SJSA1 (cell line): ENCODE data around the gene SH3TC1. TPM values are rescaled to one million over a fixed set of nuclear protein-coding genes. Genes with fewer than 3 reads are reported as not detected.

Experiments
- DNase-seq, 2 experiments: peaks; one replicate each; pipeline ENCODE4 v3.0.0-alpha.2; 2015 to 2020; ENCODE audit warnings: low spot score in 2 of 2, low read depth in 1 of 2
- H3K27ac ChIP-seq: fragments of 250-450 bp; sonication (Bioruptor Pico); 2 replicates; pipeline ENCODE4 v1.5.1; 2020; ENCODE audit warnings: mild to moderate bottlenecking, moderate library complexity
- H3K27me3 ChIP-seq: fragments of 250-450 bp; sonication (Bioruptor Pico); replicated peaks from 2 replicates; pipeline ENCODE4 v1.5.1; 2020; ENCODE audit warnings: mild to moderate bottlenecking, moderate library complexity
- H3K36me3 ChIP-seq: fragments of 250-450 bp; sonication (Bioruptor Pico); 2 replicates; pipeline ENCODE4 v1.5.1; 2020; ENCODE audit warnings: mild to moderate bottlenecking
- H3K4me1 ChIP-seq: fragments of 250-450 bp; sonication (Bioruptor Pico); replicated peaks from 2 replicates; pipeline ENCODE4 v1.6.1; 2021; ENCODE audit warnings: mild to moderate bottlenecking
- H3K4me3 ChIP-seq: fragments of 250-450 bp; sonication (Bioruptor Pico); 2 replicates; pipeline ENCODE4 v1.5.1; 2020; ENCODE audit warnings: mild to moderate bottlenecking
- H3K9me3 ChIP-seq: fragments of 250-450 bp; sonication (Bioruptor Pico); replicated peaks from 2 replicates; pipeline ENCODE4 v1.5.1; 2020; ENCODE audit warnings: mild to moderate bottlenecking
- total RNA-seq: library from RNA; depleted of rRNA; stranded (reverse); fragments of >200 nt; shearing (Covaris generic); gene quantifications from 2 replicates; pipeline ENCODE4 v1.2.3, GENCODE V29; 2014

SH3TC1 gene
- total RNA-seq, 1 experiment from 2014 or later, result 1.4 TPM

- no peak overlapping the region for H3K4me3 ChIP-seq
- peaks cover 16% of the 10 kb centered on the region for H3K4me1 ChIP-seq
These were observed 83.7 kb downstream of the SH3TC1 start for GRCh38 chr4:8282742-8283141.

GRCh38 chr4:8283161-8283560 lies 84.1 kb downstream of the SH3TC1 start:
- H3K27me3 ChIP-seq, result no peaks in the 10 kb centered on the region
- DNase-seq, result no peak
- no peaks in the 10 kb centered on the region for H3K9me3 ChIP-seq
- no peak overlapping the region for H3K4me3 ChIP-seq
- H3K36me3 ChIP-seq, result no peaks in the 10 kb centered on the region
- H3K4me1 ChIP-seq, result peaks cover 12% of the 10 kb centered on the region
- H3K27ac ChIP-seq, result no peak overlapping the region

More at GRCh38 chr4:8282742-8283141, 83.7 kb downstream of the SH3TC1 start:
- Histone ChIP-seq H3K36me3 (no peaks in the 10 kb centered on the region), H3K27ac (no peak overlapping the region), H3K27me3 (no peaks in the 10 kb centered on the region), H3K9me3 (no peaks in the 10 kb centered on the region)
- no peak for DNase-seq

- Histone ChIP-seq H3K4me3 (no peak overlapping the region), H3K27me3 (no peaks in the 10 kb centered on the region), H3K36me3 (no peaks in the 10 kb centered on the region), H3K4me1 (peaks cover 7% of the 10 kb centered on the region), H3K27ac (no peak overlapping the region), H3K9me3 (no peaks in the 10 kb centered on the region)
- DNase-seq, result no peak
These were observed 84.6 kb downstream of the SH3TC1 start for GRCh38 chr4:8283631-8284121.

GRCh38 chr4:8284391-8284790 lies 85.3 kb downstream of the SH3TC1 start:
- DNase-seq, result no peak
- Histone ChIP-seq H3K36me3 (no peaks in the 10 kb centered on the region), H3K9me3 (no peaks in the 10 kb centered on the region), H3K27me3 (no peaks in the 10 kb centered on the region), H3K4me1 (no peaks in the 10 kb centered on the region), H3K27ac (no peak overlapping the region), H3K4me3 (no peak overlapping the region)

- H3K9me3 ChIP-seq, result no peaks in the 10 kb centered on the region
These were observed 86.3 kb downstream of the SH3TC1 start for GRCh38 chr4:8285143-8285975.

GRCh38 chr4:8285976-8286718 lies 87.1 kb downstream of the SH3TC1 start:
- Histone ChIP-seq H3K4me3 (no peak overlapping the region), H3K27ac (no peak overlapping the region), H3K9me3 (no peaks in the 10 kb centered on the region), H3K36me3 (no peaks in the 10 kb centered on the region), H3K27me3 (no peaks in the 10 kb centered on the region), H3K4me1 (no peaks in the 10 kb centered on the region)
- DNase-seq, result no peak

More at GRCh38 chr4:8285143-8285975, 86.3 kb downstream of the SH3TC1 start:
- Histone ChIP-seq H3K4me1 (no peaks in the 10 kb centered on the region), H3K36me3 (no peaks in the 10 kb centered on the region), H3K27me3 (no peaks in the 10 kb centered on the region), H3K27ac (no peak overlapping the region), H3K4me3 (no peak overlapping the region)
- no peak for DNase-seq

- Histone ChIP-seq H3K27ac (no peak overlapping the region), H3K36me3 (no peaks in the 10 kb centered on the region), H3K4me1 (no peaks in the 10 kb centered on the region), H3K27me3 (no peaks in the 10 kb centered on the region), H3K4me3 (no peak overlapping the region), H3K9me3 (no peaks in the 10 kb centered on the region)
- no peak for DNase-seq
These were observed 87.7 kb downstream of the SH3TC1 start for GRCh38 chr4:8286719-8287342.

GRCh38 chr4:8287343-8288280 lies 88.5 kb downstream of the SH3TC1 start:
- Histone ChIP-seq H3K36me3 (no peaks in the 10 kb centered on the region), H3K4me3 (no peak overlapping the region), H3K27ac (no peak overlapping the region), H3K9me3 (no peaks in the 10 kb centered on the region), H3K4me1 (no peaks in the 10 kb centered on the region), H3K27me3 (no peaks in the 10 kb centered on the region)
- no peak for DNase-seq

- Histone ChIP-seq H3K27ac (no peak overlapping the region), H3K4me1 (no peaks in the 10 kb centered on the region), H3K4me3 (no peak overlapping the region), H3K36me3 (no peaks in the 10 kb centered on the region), H3K9me3 (no peaks in the 10 kb centered on the region), H3K27me3 (no peaks in the 10 kb centered on the region)
- no peak for DNase-seq
These were observed 90.2 kb downstream of the SH3TC1 start for GRCh38 chr4:8289151-8289750.

- H3K27ac ChIP-seq, result no peak overlapping the region
- no peak for DNase-seq
- H3K27me3 ChIP-seq, result no peaks in the 10 kb centered on the region
- H3K4me3 ChIP-seq, result no peak overlapping the region
- H3K9me3 ChIP-seq, result no peaks in the 10 kb centered on the region
- H3K36me3 ChIP-seq, result no peaks in the 10 kb centered on the region
- H3K4me1 ChIP-seq, result no peaks in the 10 kb centered on the region
These were observed 91.0 kb downstream of the SH3TC1 start for GRCh38 chr4:8289956-8290700.

GRCh38 chr4:8290701-8290970 lies 91.5 kb downstream of the SH3TC1 start:
- Histone ChIP-seq H3K4me3 (no peak overlapping the region), H3K9me3 (no peaks in the 10 kb centered on the region), H3K36me3 (no peaks in the 10 kb centered on the region), H3K4me1 (no peaks in the 10 kb centered on the region), H3K27me3 (no peaks in the 10 kb centered on the region), H3K27ac (no peak overlapping the region)
- DNase-seq, result no peak
